ENCODE results near the gene OLIG1. TPM values are rescaled to one million over a fixed set of nuclear protein-coding genes. Genes with fewer than 3 reads are reported as not detected.
A peak's percentile ranks its signal among the peaks of the same experiment; 100 is the strongest.

Gene OLIG1
- polyA plus RNA-seq, 3 donors: 20.0 to 51.0 (median 40.7) TPM

DNA sequence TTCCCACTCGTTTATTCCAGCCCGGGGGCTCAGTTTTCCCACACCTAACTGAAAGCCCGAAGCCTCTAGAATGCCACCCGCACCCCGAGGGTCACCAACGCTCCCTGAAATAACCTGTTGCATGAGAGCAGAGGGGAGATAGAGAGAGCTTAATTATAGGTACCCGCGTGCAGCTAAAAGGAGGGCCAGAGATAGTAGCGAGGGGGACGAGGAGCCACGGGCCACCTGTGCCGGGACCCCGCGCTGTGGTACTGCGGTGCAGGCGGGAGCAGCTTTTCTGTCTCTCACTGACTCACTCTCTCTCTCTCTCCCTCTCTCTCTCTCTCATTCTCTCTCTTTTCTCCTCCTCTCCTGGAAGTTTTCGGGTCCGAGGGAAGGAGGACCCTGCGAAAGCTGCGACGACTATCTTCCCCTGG is 43.5 kb upstream of the OLIG1 start:
- peaks cover 54 to 95% of the 10 kb centered on the region in 2 donors for H3K27me3 ChIP-seq (ENCODE audit: control insufficient read depth in 2 of 2, insufficient read depth in 2 of 2, low read length in 2 of 2)
- H3K27ac Mint-ChIP-seq: peak overlapping the region in 5 of 7 donors; percentile 46 to 91 (median 58)
- peaks cover 22% of the 10 kb centered on the region for H4K20me1 ChIP-seq (ENCODE audit: insufficient read depth, low read length)
- TF ChIP-seq, protein P1, sequence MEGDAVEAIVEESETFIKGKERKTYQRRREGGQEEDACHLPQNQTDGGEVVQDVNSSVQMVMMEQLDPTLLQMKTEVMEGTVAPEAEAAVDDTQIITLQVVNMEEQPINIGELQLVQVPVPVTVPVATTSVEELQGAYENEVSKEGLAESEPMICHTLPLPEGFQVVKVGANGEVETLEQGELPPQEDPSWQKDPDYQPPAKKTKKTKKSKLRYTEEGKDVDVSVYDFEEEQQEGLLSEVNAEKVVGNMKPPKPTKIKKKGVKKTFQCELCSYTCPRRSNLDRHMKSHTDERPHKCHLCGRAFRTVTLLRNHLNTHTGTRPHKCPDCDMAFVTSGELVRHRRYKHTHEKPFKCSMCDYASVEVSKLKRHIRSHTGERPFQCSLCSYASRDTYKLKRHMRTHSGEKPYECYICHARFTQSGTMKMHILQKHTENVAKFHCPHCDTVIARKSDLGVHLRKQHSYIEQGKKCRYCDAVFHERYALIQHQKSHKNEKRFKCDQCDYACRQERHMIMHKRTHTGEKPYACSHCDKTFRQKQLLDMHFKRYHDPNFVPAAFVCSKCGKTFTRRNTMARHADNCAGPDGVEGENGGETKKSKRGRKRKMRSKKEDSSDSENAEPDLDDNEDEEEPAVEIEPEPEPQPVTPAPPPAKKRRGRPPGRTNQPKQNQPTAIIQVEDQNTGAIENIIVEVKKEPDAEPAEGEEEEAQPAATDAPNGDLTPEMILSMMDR (IDR thresholded peaks at IDR 0.05): no peak
- peak overlapping the region; percentile 75 to 87 for H3K4me3 Mint-ChIP-seq
- peaks cover 44 to 50% of the 10 kb centered on the region in 2 donors for H3K36me3 Mint-ChIP-seq
- H3K9me3 Mint-ChIP-seq: peaks cover 0 to 56% (median 42%) of the 10 kb centered on the region in 7 donors
- peaks cover 72 to 79% of the 10 kb centered on the region in 2 donors for H3K4me1 ChIP-seq (ENCODE audit: control insufficient read depth in 1 of 2, insufficient read depth in 2 of 2, low read length in 2 of 2)
- intact Hi-C loops (cut with micrococcal nuclease): loop anchor here (5.0 to 10.0 kb wide), 2 partner anchors 46 to 168 kb away; partner anchors contain the start of gene OLIG1 (in 2 of the 2)
- no peaks in the 10 kb centered on the region for H3K36me3 ChIP-seq (replicated peaks in 1 of 2; ENCODE audit: control insufficient read depth in 1 of 2, insufficient read depth in 2 of 2, low read length in 2 of 2)
- H3K9me3 ChIP-seq (replicated peaks in 1 of 2; ENCODE audit: control insufficient read depth in 1 of 2, insufficient read depth in 1 of 2, low read length in 2 of 2): peaks cover 3 to 20% of the 10 kb centered on the region in 2 donors
- H3K79me2 ChIP-seq (ENCODE audit: insufficient read depth, low read length): no peaks in the 10 kb centered on the region
- no peak overlapping the region for H3K27ac ChIP-seq (ENCODE audit: low read depth in 1 of 2, low read length in 2 of 2)
- no peak for DNase-seq
- no peak overlapping the region for H3K9ac ChIP-seq (ENCODE audit: insufficient read depth, low read length, poor library complexity, severe bottlenecking)
- peak overlapping the region; percentile 55 for H2AFZ ChIP-seq (ENCODE audit: insufficient read depth, low read depth, low read length, poor library complexity, severe bottlenecking)
- H3K27me3 Mint-ChIP-seq (ENCODE audit: low read depth in 3 of 3): peaks cover 88 to 99% (median 94%) of the 10 kb centered on the region in 3 donors
- H3K4me3 ChIP-seq (replicated peaks in 1 of 3; ENCODE audit: low read depth in 2 of 3, low read length in 3 of 3): peak overlapping the region in 1 of 3 experiments; percentile 69
- under 1% methylated on average over 14 of the region's 21 CpGs for WGBS (ENCODE audit: insufficient coverage)
- peak overlapping the region; percentile 66 for H3K4me2 ChIP-seq (replicated peaks; ENCODE audit: extremely low read depth, low read length, poor library complexity, severe bottlenecking)
- peaks cover 74% of the 10 kb centered on the region for H3K4me1 Mint-ChIP-seq

- Histone ChIP-seq H3K4me3 (replicated peaks in 1 of 3; ENCODE audit: low read depth in 2 of 3, low read length in 3 of 3) (peak overlapping the region in 1 of 3 experiments; percentile 69), H3K9me3 (replicated peaks in 1 of 2; ENCODE audit: control insufficient read depth in 1 of 2, insufficient read depth in 1 of 2, low read length in 2 of 2) (peaks cover 0 to 15% of the 10 kb centered on the region in 2 donors)
- peak overlapping the region; percentile 75 to 87 for H3K4me3 Mint-ChIP-seq
Observed at GRCh38 chr21:33026878-33027400, 43.0 kb upstream of the OLIG1 start.

More at GRCh38 chr21:33026878-33027400, 43.0 kb upstream of the OLIG1 start:
- Histone ChIP-seq H3K27ac (ENCODE audit: low read depth in 1 of 2, low read length in 2 of 2) (no peak overlapping the region), H4K20me1 (ENCODE audit: insufficient read depth, low read length) (peaks cover 22% of the 10 kb centered on the region), H3K36me3 (replicated peaks in 1 of 2; ENCODE audit: control insufficient read depth in 1 of 2, insufficient read depth in 2 of 2, low read length in 2 of 2) (no peaks in the 10 kb centered on the region), H3K4me1 (ENCODE audit: control insufficient read depth in 1 of 2, insufficient read depth in 2 of 2, low read length in 2 of 2) (peaks cover 72 to 79% of the 10 kb centered on the region in 2 donors), H3K9ac (ENCODE audit: insufficient read depth, low read length, poor library complexity, severe bottlenecking) (no peak overlapping the region), H2AFZ (ENCODE audit: insufficient read depth, low read depth, low read length, poor library complexity, severe bottlenecking) (peak overlapping the region; percentile 55), H3K27me3 (ENCODE audit: control insufficient read depth in 2 of 2, insufficient read depth in 2 of 2, low read length in 2 of 2) (peaks cover 49 to 95% of the 10 kb centered on the region in 2 donors), H3K4me2 (replicated peaks; ENCODE audit: extremely low read depth, low read length, poor library complexity, severe bottlenecking) (peak overlapping the region; percentile 66), H3K79me2 (ENCODE audit: insufficient read depth, low read length) (no peaks in the 10 kb centered on the region)
- intact Hi-C loops (cut with micrococcal nuclease): loop anchor here (5.0 to 10.0 kb wide), 2 partner anchors 45 to 168 kb away; partner anchors contain the start of gene OLIG1 (in 2 of the 2)
- Mint-ChIP-seq H3K36me3 (peaks cover 42 to 45% of the 10 kb centered on the region in 2 donors), H3K27me3 (ENCODE audit: low read depth in 3 of 3) (peaks cover 83 to 99% (median 93%) of the 10 kb centered on the region in 3 donors), H3K27ac (peak overlapping the region in 3 of 7 donors; percentile 46 to 59 (median 58)), H3K9me3 (peaks cover 0 to 51% (median 39%) of the 10 kb centered on the region in 7 donors), H3K4me1 (peaks cover 72% of the 10 kb centered on the region)
- 3% methylated on average over 54 of the region's 54 CpGs for WGBS (ENCODE audit: insufficient coverage)
- no peak for DNase-seq
- TF ChIP-seq, protein P1 (IDR thresholded peaks at IDR 0.05): no peak
